IPS-18c (cell line): ENCODE results near the gene FERMT1.
A peak's percentile ranks its signal among the peaks of the same experiment; 100 is the strongest.

ENCODE experiments used
- H3K4me3 ChIP-seq: 2 replicates; pipeline ENCODE4 v1.7.0; 2013; ENCODE audit warnings: low read depth, mild to moderate bottlenecking, low read length, moderate library complexity; ENCODE audit not compliant: insufficient read depth
- H3K9me3 ChIP-seq: one replicate; pipeline ENCODE4 v1.6.1; 2013; ENCODE audit warnings: mild to moderate bottlenecking, low read length, moderate library complexity; ENCODE audit not compliant: control insufficient read depth, insufficient read depth

FERMT1 gene

GRCh38 chr20:6122873-6123648 is at the start of gene FERMT1:
TSS of gene FERMT1 (minus strand) at chr20:6123030. CDS start at chr20:6119554, 3,476 bp downstream.
- Histone ChIP-seq H3K4me3 (peak within 1 kb of the TSS; percentile 61), H3K9me3 (no peaks in the 10 kb centered on the region)

GRCh38 chr20:6169251-6169650 is 46.4 kb upstream of the FERMT1 start:
- Histone ChIP-seq H3K9me3 (peaks cover 2% of the 10 kb centered on the region), H3K4me3 (no peak overlapping the region)

GRCh38 chr20:6168204-6168603 is 45.4 kb upstream of the FERMT1 start:
- Histone ChIP-seq H3K4me3 (no peak overlapping the region), H3K9me3 (peaks cover 2% of the 10 kb centered on the region)

- peaks cover 2% of the 10 kb centered on the region for H3K9me3 ChIP-seq
- no peak overlapping the region for H3K4me3 ChIP-seq
Observed at GRCh38 chr20:6165346-6165745, 42.5 kb upstream of the FERMT1 start.

- H3K4me3 ChIP-seq, result no peak overlapping the region
- peaks cover 2% of the 10 kb centered on the region for H3K9me3 ChIP-seq
Observed at GRCh38 chr20:6164421-6165341, 41.9 kb upstream of the FERMT1 start.

- Histone ChIP-seq H3K9me3 (no peaks in the 10 kb centered on the region), H3K4me3 (no peak overlapping the region)
Observed at GRCh38 chr20:6160736-6161135, 37.9 kb upstream of the FERMT1 start.

GRCh38 chr20:6157345-6157744 is 34.5 kb upstream of the FERMT1 start:
- Histone ChIP-seq H3K4me3 (no peak overlapping the region), H3K9me3 (no peaks in the 10 kb centered on the region)

- H3K9me3 ChIP-seq, result no peaks in the 10 kb centered on the region
- no peak overlapping the region for H3K4me3 ChIP-seq
Observed at GRCh38 chr20:6152777-6153176, 29.9 kb upstream of the FERMT1 start.

- no peaks in the 10 kb centered on the region for H3K9me3 ChIP-seq
- no peak overlapping the region for H3K4me3 ChIP-seq
Observed at GRCh38 chr20:6148073-6148472, 25.2 kb upstream of the FERMT1 start.

- Histone ChIP-seq H3K9me3 (no peaks in the 10 kb centered on the region), H3K4me3 (no peak overlapping the region)
Observed at GRCh38 chr20:6142348-6142993, 19.6 kb upstream of the FERMT1 start.

GRCh38 chr20:6140947-6141346 is 18.1 kb upstream of the FERMT1 start:
- Histone ChIP-seq H3K9me3 (no peaks in the 10 kb centered on the region), H3K4me3 (no peak overlapping the region)

- H3K4me3 ChIP-seq, result no peak overlapping the region
- H3K9me3 ChIP-seq, result no peaks in the 10 kb centered on the region
Observed at GRCh38 chr20:6135347-6135746, 12.5 kb upstream of the FERMT1 start.

- Histone ChIP-seq H3K9me3 (no peaks in the 10 kb centered on the region), H3K4me3 (no peak overlapping the region)
Observed at GRCh38 chr20:6134592-6134991, 11.8 kb upstream of the FERMT1 start.

- Histone ChIP-seq H3K4me3 (no peak overlapping the region), H3K9me3 (no peaks in the 10 kb centered on the region)
Observed at GRCh38 chr20:6130045-6130444, 7.2 kb upstream of the FERMT1 start.

- H3K9me3 ChIP-seq, result no peaks in the 10 kb centered on the region
- no peak overlapping the region for H3K4me3 ChIP-seq
Observed at GRCh38 chr20:6127825-6128224, 5.0 kb upstream of the FERMT1 start.

- Histone ChIP-seq H3K4me3 (no peak overlapping the region), H3K9me3 (no peaks in the 10 kb centered on the region)
Observed at GRCh38 chr20:6126846-6127245, 4.0 kb upstream of the FERMT1 start.

- no peaks in the 10 kb centered on the region for H3K9me3 ChIP-seq
- peak overlapping the region; percentile 61; the same call in 1 of the 2 replicates for H3K4me3 ChIP-seq
Observed at GRCh38 chr20:6123649-6124014, 802 bp upstream of the FERMT1 start.
